Caki2 (cell line): ENCODE measurements around the gene SLC34A2. TPM values are rescaled to one million over a fixed set of nuclear protein-coding genes. Genes with fewer than 3 reads are reported as not detected.
A peak's percentile ranks its signal among the peaks of the same experiment; 100 is the strongest.
"Not testable (repeated sequence)": the region's sequence is repeated elsewhere in the genome, so short reads cannot be mapped to it uniquely, and the experiment has no call there.

Source experiments
- DNase-seq: peaks from one replicate; pipeline ENCODE4 v3.0.0-alpha.2; 2015; ENCODE audit warnings: low read depth
- in situ Hi-C: cut with HindIII; loops from 2 replicates; pipeline ENCODE4 v1.10.0; 2016; ENCODE audit warnings: low sequenced_read_pairs, low pct_unique_long_range_greater_than_20kb, mixed read lengths
- total RNA-seq: library from RNA; depleted of rRNA; stranded (reverse); fragments of >200 nt; shearing (Covaris generic); gene quantifications from 2 replicates; pipeline ENCODE4 v1.2.3, GENCODE V29; 2014; ENCODE audit warnings: low replicate concordance; rRNA removed

Gene SLC34A2
- not detected in 2 replicates for total RNA-seq

- DNase-seq: no peak
- in situ Hi-C loops: no loop called here
Measured at GRCh38 chr4:25654971-25655963, at the start of gene SLC34A2. SLC34A2 (plus strand) TSS chr4:25655851; CDS start chr4:25662501, 6,650 bp downstream.

GRCh38 chr4:25608644-25609043, 47.0 kb upstream of the SLC34A2 start:
- peak; percentile 68 for DNase-seq
- in situ Hi-C loops: no loop called here

GRCh38 chr4:25609976-25610375, 45.7 kb upstream of the SLC34A2 start:
- in situ Hi-C loops: no loop called here

GRCh38 chr4:25613613-25614012, 42.0 kb upstream of the SLC34A2 start:
- in situ Hi-C loops, DNase-seq: not testable (repeated sequence)

More at GRCh38 chr4:25609976-25610375, 45.7 kb upstream of the SLC34A2 start:
- no peak for DNase-seq

GRCh38 chr4:25614807-25615206, 40.8 kb upstream of the SLC34A2 start:
- in situ Hi-C loops: no loop called here
- DNase-seq: no peak

GRCh38 chr4:25621027-25621930, 34.4 kb upstream of the SLC34A2 start:
- peak; percentile 97 for DNase-seq
- in situ Hi-C loops: no loop called here

- DNase-seq: no peak
- in situ Hi-C loops: no loop called here
Measured at GRCh38 chr4:25624616-25625015, 31.0 kb upstream of the SLC34A2 start.

- in situ Hi-C loops: no loop called here
- DNase-seq: no peak
Measured at GRCh38 chr4:25628451-25628850, 27.2 kb upstream of the SLC34A2 start.

GRCh38 chr4:25632135-25632534, 23.5 kb upstream of the SLC34A2 start:
- no peak for DNase-seq
- in situ Hi-C loops: no loop called here

- no peak for DNase-seq
- in situ Hi-C loops: no loop called here
Measured at GRCh38 chr4:25633541-25633940, 22.1 kb upstream of the SLC34A2 start.

- in situ Hi-C loops: no loop called here
- DNase-seq: no peak
Measured at GRCh38 chr4:25635501-25635900, 20.1 kb upstream of the SLC34A2 start.

- in situ Hi-C loops: no loop called here
Measured at GRCh38 chr4:25637581-25638220, 17.9 kb upstream of the SLC34A2 start.

GRCh38 chr4:25638221-25638601, 17.4 kb upstream of the SLC34A2 start:
- no peak for DNase-seq
- in situ Hi-C loops: no loop called here

More at GRCh38 chr4:25637581-25638220, 17.9 kb upstream of the SLC34A2 start:
- DNase-seq: no peak

- no peak for DNase-seq
- in situ Hi-C loops: no loop called here
Measured at GRCh38 chr4:25638806-25639205, 16.8 kb upstream of the SLC34A2 start.

- no peak for DNase-seq
- in situ Hi-C loops: no loop called here
Measured at GRCh38 chr4:25650311-25650710, 5.3 kb upstream of the SLC34A2 start.

- DNase-seq: no peak
- in situ Hi-C loops: no loop called here
Measured at GRCh38 chr4:25651682-25652081, 4.0 kb upstream of the SLC34A2 start.

- DNase-seq: no peak
- in situ Hi-C loops: no loop called here
Measured at GRCh38 chr4:25654031-25654970, 1.4 kb upstream of the SLC34A2 start.
